Muscle of leg (tissue), 11 donors: ENCODE measurements around the gene GABRG3. TPM values are rescaled to one million over a fixed set of nuclear protein-coding genes. Genes with fewer than 3 reads are reported as not detected.

Source experiments
- DNase-seq: peaks from one replicate; pipeline ENCODE4 v3.0.0; 2013
- H3K27ac ChIP-seq: one replicate; pipeline ENCODE4 v1.5.1; 2013; ENCODE audit warnings: mild to moderate bottlenecking, low read length, control low read depth
- H3K27me3 ChIP-seq: one replicate; pipeline ENCODE4 v1.6.1; 2013; ENCODE audit warnings: low read length; ENCODE audit not compliant: control insufficient read depth, insufficient read depth
- H3K36me3 ChIP-seq: one replicate; pipeline ENCODE4 v1.6.1; 2013; ENCODE audit warnings: low read length; ENCODE audit not compliant: control insufficient read depth, insufficient read depth
- H3K4me1 ChIP-seq: one replicate; pipeline ENCODE4 v1.6.1; 2013; ENCODE audit warnings: low read length; ENCODE audit not compliant: control insufficient read depth, insufficient read depth
- H3K4me3 ChIP-seq: one replicate; pipeline ENCODE4 v1.5.1; 2013; ENCODE audit warnings: low read length, control low read depth
- H3K9me3 ChIP-seq: replicated peaks from 2 replicates; pipeline ENCODE4 v1.6.1; 2013; ENCODE audit warnings: low read depth, low read length; ENCODE audit not compliant: control insufficient read depth
- WGBS: methylation state at CpG from one replicate; pipeline ENCODE4 v1.1.5; 2013; ENCODE audit warnings: missing lambda C conversion rate; ENCODE audit not compliant: insufficient coverage; 5-methylcytosine and 5-hydroxymethylcytosine counted together
- polyA plus RNA-seq, 8 donors: library from polyadenylated mRNA; unstranded; fragments of 120-200 nt; gene quantifications; one replicate each; pipeline versions ENCODE4 v1.2.1 to v1.2.3, GENCODE V29; 2013; ENCODE audit warnings: inconsistent platforms in 1 of 8, low replicate concordance in 1 of 8; ENCODE audit not compliant: insufficient read length in 8 of 8, insufficient read depth in 1 of 8
- total RNA-seq: library from RNA; stranded (reverse); fragments of 120-200 nt; gene quantifications from one replicate; pipeline ENCODE4 v1.2.4, GENCODE V29; 2013

GABRG3 gene
- total and polyA plus RNA-seq, 9 donors, result 0.11 to 0.69 (median 0.34) TPM; not detected in 1

DNA sequence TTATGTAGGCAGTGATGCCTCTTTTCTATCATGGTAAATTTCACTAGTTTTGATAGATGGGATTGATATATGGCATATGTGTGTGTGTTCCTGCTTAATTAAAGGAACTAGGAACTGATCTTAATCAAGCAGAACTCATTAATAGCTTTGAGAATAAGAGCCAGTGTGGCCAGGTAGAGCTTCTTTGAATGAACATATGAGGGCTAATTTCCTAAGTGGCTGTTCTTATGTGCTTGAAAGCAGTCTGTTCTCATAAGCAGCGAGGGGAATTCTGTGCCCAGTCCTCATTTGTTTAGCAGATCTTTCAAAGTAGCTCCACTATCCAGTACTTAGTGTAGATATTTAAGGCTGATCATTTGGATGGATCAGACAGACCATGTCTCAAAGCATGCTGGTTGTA, 164.2 kb downstream of the GABRG3 start:
- Histone ChIP-seq H3K27ac (no peak overlapping the region), H3K36me3 (no peaks in the 10 kb centered on the region), H3K27me3 (no peaks in the 10 kb centered on the region), H3K4me1 (no peaks in the 10 kb centered on the region), H3K4me3 (no peak overlapping the region), H3K9me3 (no peaks in the 10 kb centered on the region)
- 80% methylated on average over 1 of the region's 1 CpG for WGBS
- DNase-seq, result no peak

DNA sequence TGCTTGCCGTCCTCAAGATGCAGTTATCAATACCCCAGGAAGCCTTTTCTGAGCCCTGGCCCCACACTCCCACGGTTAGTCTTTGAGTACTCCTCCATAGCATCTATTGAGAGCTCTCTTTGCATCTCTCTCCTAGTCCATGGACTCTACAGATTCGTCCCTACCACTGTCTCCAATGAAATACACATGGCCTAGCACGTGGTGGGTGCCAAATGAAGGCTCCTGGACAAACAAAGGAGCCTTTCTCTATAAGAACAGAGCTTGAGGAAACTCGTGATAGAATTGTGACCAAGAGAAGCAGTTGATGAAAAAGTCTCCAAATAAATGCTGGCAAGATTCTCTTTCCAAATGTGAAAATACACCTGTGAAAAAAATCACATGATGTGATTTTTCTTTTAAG, 166.1 kb downstream of the GABRG3 start:
- no peaks in the 10 kb centered on the region for H3K4me1 ChIP-seq
- no peaks in the 10 kb centered on the region for H3K9me3 ChIP-seq
- no peak for DNase-seq
- no peaks in the 10 kb centered on the region for H3K27me3 ChIP-seq
- H3K36me3 ChIP-seq, result no peaks in the 10 kb centered on the region
- 96% methylated on average over 2 of the region's 5 CpGs for WGBS
- H3K4me3 ChIP-seq, result no peak overlapping the region
- H3K27ac ChIP-seq, result no peak overlapping the region

DNA sequence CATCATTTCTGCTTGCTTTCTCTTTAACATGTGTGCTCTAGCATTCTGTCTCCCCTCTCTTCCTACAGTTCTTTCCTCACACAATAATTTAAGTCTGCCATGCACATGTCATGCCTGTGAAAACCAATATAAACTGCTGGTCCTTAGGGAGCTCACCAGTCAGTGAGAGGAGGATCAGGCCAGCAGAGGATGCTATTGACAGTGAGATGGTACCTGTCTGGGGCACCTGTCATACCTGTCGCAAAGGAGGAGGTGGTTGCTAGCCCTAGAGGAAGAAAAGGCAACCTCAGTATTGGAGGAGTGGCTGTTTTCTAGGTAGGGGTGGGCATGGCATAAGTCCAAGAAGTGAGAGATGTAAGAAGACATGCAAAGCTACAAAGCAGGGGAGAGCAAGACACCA, 194.6 kb downstream of the GABRG3 start:
- H3K27ac ChIP-seq, result no peak overlapping the region

DNA sequence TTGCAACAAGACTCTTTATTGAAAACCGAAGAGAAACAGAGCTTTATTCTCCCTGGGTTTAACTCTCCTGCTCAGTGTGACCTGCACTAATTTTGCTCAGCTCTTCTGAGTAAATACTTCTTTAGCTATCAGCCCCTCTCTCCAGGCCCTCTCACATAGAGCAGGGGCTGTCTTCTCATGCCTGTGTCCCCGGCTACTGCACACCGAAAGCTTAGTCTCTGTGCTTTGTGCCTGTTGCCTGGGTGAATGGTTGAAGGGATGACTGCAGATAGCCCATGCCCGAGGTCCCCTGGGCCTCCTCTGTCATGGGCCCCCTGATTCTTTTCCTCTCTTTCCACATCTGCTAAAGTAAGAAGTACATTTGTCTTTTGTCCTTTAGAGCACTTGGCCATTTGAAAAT, 195.9 kb downstream of the GABRG3 start:
- no peak for DNase-seq
- Histone ChIP-seq H3K4me1 (no peaks in the 10 kb centered on the region), H3K27me3 (no peaks in the 10 kb centered on the region), H3K36me3 (no peaks in the 10 kb centered on the region), H3K27ac (no peak overlapping the region), H3K4me3 (no peak overlapping the region), H3K9me3 (no peaks in the 10 kb centered on the region)
- 58% methylated on average over 1 of the region's 4 CpGs for WGBS

More for the DNA sequence above, 194.6 kb downstream of the GABRG3 start:
- peaks cover 3% of the 10 kb centered on the region for H3K9me3 ChIP-seq
- DNase-seq, result no peak
- no peaks in the 10 kb centered on the region for H3K27me3 ChIP-seq
- 88% methylated on average over 1 of the region's 1 CpG for WGBS
- no peaks in the 10 kb centered on the region for H3K36me3 ChIP-seq
- no peaks in the 10 kb centered on the region for H3K4me1 ChIP-seq
- H3K4me3 ChIP-seq, result no peak overlapping the region

DNA sequence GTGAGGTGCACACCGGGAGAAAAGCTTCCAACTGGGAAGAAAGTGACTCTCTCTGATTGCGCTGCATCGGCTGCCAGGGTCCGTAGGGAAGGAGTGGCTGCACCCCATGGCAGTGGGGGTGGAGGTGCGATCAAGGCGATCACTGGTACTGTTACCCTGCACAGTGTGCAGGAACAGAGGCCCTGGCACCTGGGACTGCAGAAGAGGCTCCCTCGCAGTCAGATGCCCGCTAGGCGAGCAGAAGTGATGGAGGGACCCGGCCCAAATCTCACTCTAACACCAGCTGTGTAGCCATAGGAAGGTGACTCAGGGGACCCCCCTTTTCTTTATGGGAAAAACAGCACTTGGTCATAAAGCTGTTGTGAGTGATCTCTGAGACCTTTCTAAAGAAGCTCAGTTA, 196.8 kb downstream of the GABRG3 start:
- H3K27ac ChIP-seq, result no peak overlapping the region
- no peaks in the 10 kb centered on the region for H3K36me3 ChIP-seq
- WGBS, result 89% methylated on average over 5 of the region's 10 CpGs
- H3K4me3 ChIP-seq, result no peak overlapping the region
- no peak for DNase-seq
- no peaks in the 10 kb centered on the region for H3K27me3 ChIP-seq
- no peaks in the 10 kb centered on the region for H3K4me1 ChIP-seq
- H3K9me3 ChIP-seq, result no peaks in the 10 kb centered on the region

DNA sequence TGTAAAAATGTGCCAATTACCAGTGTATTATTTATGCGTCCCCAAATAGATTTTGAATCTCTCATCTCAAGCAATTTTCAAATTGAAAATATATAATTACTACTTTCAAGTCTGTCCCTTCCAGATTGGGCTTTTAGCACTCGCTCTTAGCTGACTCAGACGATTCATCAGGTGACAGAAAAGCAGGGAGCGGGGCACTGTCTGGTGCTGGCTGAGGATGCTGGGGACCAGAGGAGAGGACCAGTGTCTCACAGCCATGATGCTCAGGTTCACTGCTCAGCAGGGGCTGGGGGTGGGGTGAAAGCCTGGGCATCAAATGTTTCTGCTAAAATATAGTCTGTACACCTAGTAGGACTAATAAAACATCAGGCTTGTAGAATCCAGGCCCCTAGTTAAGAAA, 199.9 kb downstream of the GABRG3 start:
- no peaks in the 10 kb centered on the region for H3K27me3 ChIP-seq
- WGBS, result 77% methylated on average over 3 of the region's 4 CpGs
- no peaks in the 10 kb centered on the region for H3K4me1 ChIP-seq
- H3K27ac ChIP-seq, result no peak overlapping the region
- no peak overlapping the region for H3K4me3 ChIP-seq
- H3K9me3 ChIP-seq, result no peaks in the 10 kb centered on the region
- DNase-seq, result no peak
- H3K36me3 ChIP-seq, result no peaks in the 10 kb centered on the region

DNA sequence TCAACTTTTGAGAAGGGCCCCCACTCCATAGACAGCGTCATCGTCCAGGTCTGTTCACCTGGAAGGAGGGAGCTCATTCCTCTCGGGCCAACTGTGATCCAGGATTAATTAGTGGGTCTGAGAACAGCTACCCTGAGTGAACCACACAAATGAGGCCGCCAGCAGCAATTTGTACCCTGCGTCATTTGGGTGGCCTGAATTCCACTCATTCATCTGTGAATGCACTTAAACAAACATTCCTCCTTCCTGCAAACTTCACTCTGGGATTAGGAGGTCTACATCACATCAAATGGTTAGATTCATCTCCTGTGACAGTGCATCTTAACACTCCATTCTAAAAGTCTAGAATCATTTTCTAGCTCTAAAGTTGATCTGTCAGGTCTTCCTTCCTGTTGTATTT, 201.8 kb downstream of the GABRG3 start:
- Histone ChIP-seq H3K4me1 (no peaks in the 10 kb centered on the region), H3K36me3 (no peaks in the 10 kb centered on the region), H3K27ac (no peak overlapping the region), H3K4me3 (no peak overlapping the region), H3K27me3 (no peaks in the 10 kb centered on the region), H3K9me3 (peaks cover 12% of the 10 kb centered on the region)
- 71% methylated on average over 5 of the region's 5 CpGs for WGBS
- no peak for DNase-seq

DNA sequence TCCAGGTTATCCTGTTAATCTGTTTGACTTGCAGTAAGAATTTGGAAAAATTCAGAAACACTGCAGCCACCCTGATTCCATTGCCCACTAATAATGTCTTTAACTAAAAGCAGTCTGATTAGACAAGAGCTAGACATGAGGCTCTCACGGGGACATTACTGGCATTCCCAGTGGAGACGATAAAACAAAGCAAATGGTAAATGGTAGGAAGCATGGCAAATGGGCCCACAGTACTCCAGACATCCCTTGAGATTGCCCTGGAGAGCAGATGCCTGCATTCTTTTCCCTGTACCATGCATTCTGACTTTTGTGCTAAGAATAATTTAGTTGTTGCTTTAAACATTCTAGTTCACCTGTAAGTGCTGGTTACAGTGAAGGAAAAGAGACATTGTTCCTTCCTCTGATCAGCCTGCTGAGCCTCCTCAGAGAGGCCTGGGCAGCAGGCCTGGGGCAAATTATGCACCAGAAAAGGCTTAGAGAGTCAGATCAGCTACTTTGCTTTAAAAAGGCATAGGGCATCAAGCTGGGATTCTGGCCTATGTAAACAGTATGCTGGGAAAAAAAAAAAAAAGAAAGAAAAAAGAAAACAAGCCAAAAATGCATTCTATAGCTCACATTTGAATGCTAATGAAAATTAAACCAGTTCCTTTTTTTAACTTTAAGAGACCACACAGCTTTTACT, 204.6 kb downstream of the GABRG3 start:
- Histone ChIP-seq H3K4me1 (no peaks in the 10 kb centered on the region), H3K27ac (no peak overlapping the region), H3K4me3 (no peak overlapping the region), H3K9me3 (peaks cover 12% of the 10 kb centered on the region), H3K36me3 (no peaks in the 10 kb centered on the region), H3K27me3 (no peaks in the 10 kb centered on the region)
- DNase-seq, result no peak
- 78% methylated on average over 2 of the region's 2 CpGs for WGBS

DNA sequence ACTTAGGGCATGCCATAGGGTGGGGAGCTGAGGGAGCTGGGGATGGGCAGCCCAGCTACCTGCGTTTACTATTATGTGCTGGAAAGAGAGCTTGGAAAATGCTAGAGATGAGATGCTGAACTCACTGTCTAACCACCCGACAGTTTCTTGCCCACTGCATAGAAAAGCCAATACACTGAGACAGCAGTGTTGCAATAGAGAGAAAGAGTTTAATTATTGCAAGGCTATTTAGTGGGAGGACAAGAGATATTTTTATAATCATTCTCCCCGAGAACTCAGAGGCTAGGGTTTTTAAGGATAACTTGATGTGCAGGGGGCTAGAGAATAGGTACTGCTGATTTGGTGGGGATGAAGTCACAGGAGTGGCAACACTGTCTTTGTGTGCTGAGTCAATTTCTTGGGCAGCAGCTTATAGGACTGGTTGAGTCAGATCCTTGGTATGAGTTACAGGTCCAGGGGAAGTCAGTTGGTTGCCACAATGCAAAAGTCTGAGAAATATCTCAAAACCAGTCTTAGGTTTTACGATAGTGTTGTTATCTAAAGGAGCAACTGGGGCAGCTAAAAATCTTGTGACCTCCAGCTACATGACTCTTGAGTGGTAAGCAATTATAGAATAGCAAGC, 205.9 kb downstream of the GABRG3 start:
- Histone ChIP-seq H3K4me3 (no peak overlapping the region), H3K27ac (no peak overlapping the region), H3K27me3 (no peaks in the 10 kb centered on the region), H3K4me1 (no peaks in the 10 kb centered on the region), H3K36me3 (no peaks in the 10 kb centered on the region), H3K9me3 (peaks cover 12% of the 10 kb centered on the region)
- no peak for DNase-seq
- WGBS, result 100% methylated on average over 1 of the region's 4 CpGs

DNA sequence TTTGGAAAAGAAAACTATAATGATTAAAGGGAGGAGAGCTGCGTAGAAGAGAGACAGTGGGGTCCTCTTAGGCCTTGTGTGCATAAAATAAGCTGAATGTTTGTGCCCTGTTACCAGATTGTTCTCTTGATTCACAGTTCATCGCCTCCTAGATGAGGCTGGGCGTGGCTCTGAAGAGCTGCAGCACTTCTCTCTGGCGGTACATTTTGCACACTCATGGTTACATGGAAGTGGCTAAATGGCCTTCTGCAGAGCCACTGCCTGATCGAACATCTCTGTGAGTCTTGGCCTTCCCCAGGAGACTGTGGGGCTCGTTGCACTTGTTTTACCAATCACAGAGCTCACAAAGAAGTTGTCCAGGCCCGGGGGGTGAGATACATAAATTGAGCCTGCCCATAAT, 208.8 kb downstream of the GABRG3 start:
- H3K27ac ChIP-seq, result no peak overlapping the region
- WGBS, result 72% methylated on average over 5 of the region's 7 CpGs
- H3K4me1 ChIP-seq, result no peaks in the 10 kb centered on the region
- H3K36me3 ChIP-seq, result no peaks in the 10 kb centered on the region
- no peak overlapping the region for H3K4me3 ChIP-seq
- H3K27me3 ChIP-seq, result no peaks in the 10 kb centered on the region
- H3K9me3 ChIP-seq, result peaks cover 12% of the 10 kb centered on the region
- DNase-seq, result no peak
